ENCODE measurements around the gene WASL. TPM values are rescaled to one million over a fixed set of nuclear protein-coding genes. Genes with fewer than 3 reads are reported as not detected.

Gene WASL
- total RNA-seq, 1 experiment from 2014 or later, result 34.4 TPM

- ATAC-seq, result no peak
- no peak for TF ChIP-seq ATF1 (CRISPR knock-in tag; IDR thresholded peaks at IDR 0.05)
- TF ChIP-seq JUN (CRISPR knock-in tag; IDR thresholded peaks at IDR 0.05), result no peak
- no peak for TF ChIP-seq USF2 (CRISPR knock-in tag; IDR thresholded peaks at IDR 0.05)
- Mint-ChIP-seq H3K4me3 (no peak overlapping the region), H3K36me3 (peaks cover 8% of the 10 kb centered on the region; the same call in 1 of the 2 replicates), H3K4me1 (peaks cover 16% of the 10 kb centered on the region), H3K9me3 (peaks cover 10% of the 10 kb centered on the region), H3K27ac (no peak overlapping the region), H3K27me3 (ENCODE audit: low read depth) (no peaks in the 10 kb centered on the region)
- CTCF ChIA-PET, result interaction anchor here (0.8 to 1.2 kb wide), 2 partner anchors 33 to 110 kb away, joined by 3 to 4 read pairs; no protein-coding TSS in a partner anchor
- POLR2A ChIA-PET, result no interaction called here
- no peak for DNase-seq (ENCODE audit: low spot score)
Measured at GRCh38 chr7:123734498-123734897, 14.3 kb downstream of the WASL start.

- ChIA-PET CTCF (no interaction called here), POLR2A (no interaction called here)
- H3K4me1 Mint-ChIP-seq, result peaks cover 19% of the 10 kb centered on the region
- H3K27ac Mint-ChIP-seq, result no peak overlapping the region
- ATAC-seq (no peak), DNase-seq (ENCODE audit: low spot score) (no peak)
- no peaks in the 10 kb centered on the region for H3K27me3 Mint-ChIP-seq (ENCODE audit: low read depth)
- peaks cover 10% of the 10 kb centered on the region for H3K9me3 Mint-ChIP-seq
- no peak for TF ChIP-seq TEAD1 (CRISPR knock-in tag; IDR thresholded peaks at IDR 0.05)
- TF ChIP-seq ZNF232 (CRISPR knock-in tag; IDR thresholded peaks at IDR 0.05), result no peak
- TF ChIP-seq ZBTB43 (CRISPR knock-in tag; IDR thresholded peaks at IDR 0.05), result no peak
- TF ChIP-seq NR1H2 (CRISPR knock-in tag; IDR thresholded peaks at IDR 0.05), result no peak
- no peak for TF ChIP-seq MYBL2 (CRISPR knock-in tag; IDR thresholded peaks at IDR 0.05)
- TF ChIP-seq PRRX2 (CRISPR knock-in tag; IDR thresholded peaks at IDR 0.05), result no peak
- no peak for TF ChIP-seq RELA (CRISPR knock-in tag; IDR thresholded peaks at IDR 0.05; ENCODE audit: borderline replicate concordance)
- TF ChIP-seq FOXP1 (CRISPR knock-in tag; IDR thresholded peaks at IDR 0.05; ENCODE audit: borderline replicate concordance), result no peak
- no peak for TF ChIP-seq ESRRA (CRISPR knock-in tag; IDR thresholded peaks at IDR 0.05; ENCODE audit: borderline replicate concordance)
- TF ChIP-seq MAX (CRISPR knock-in tag; IDR thresholded peaks at IDR 0.05), result no peak
- no peak for TF ChIP-seq JUN (CRISPR knock-in tag; IDR thresholded peaks at IDR 0.05)
- TF ChIP-seq ZMAT4 (CRISPR knock-in tag; IDR thresholded peaks at IDR 0.05), result no peak
- no peak for TF ChIP-seq ZBTB21 (CRISPR knock-in tag; IDR thresholded peaks at IDR 0.05; ENCODE audit: borderline replicate concordance)
- TF ChIP-seq TEAD4 (CRISPR knock-in tag; IDR thresholded peaks at IDR 0.05), result no peak
- TF ChIP-seq ZNF121 (CRISPR knock-in tag; IDR thresholded peaks at IDR 0.05), result no peak
- TF ChIP-seq SMAD3 (CRISPR knock-in tag; IDR thresholded peaks at IDR 0.05; ENCODE audit: borderline replicate concordance), result no peak
- H3K4me3 Mint-ChIP-seq, result no peak overlapping the region
- H3K36me3 Mint-ChIP-seq, result peaks cover 8% of the 10 kb centered on the region; the same call in 1 of the 2 replicates
Measured at GRCh38 chr7:123732413-123733091, 16.3 kb downstream of the WASL start.

GRCh38 chr7:123729218-123729578, 19.6 kb downstream of the WASL start:
- H3K4me3 Mint-ChIP-seq, result no peak overlapping the region
- no peaks in the 10 kb centered on the region for H3K27me3 Mint-ChIP-seq (ENCODE audit: low read depth)
- POLR2A ChIA-PET, result no interaction called here
- no peak for TF ChIP-seq ELF4 (CRISPR knock-in tag; IDR thresholded peaks at IDR 0.05; ENCODE audit: low read depth)
- TF ChIP-seq, protein P1, sequence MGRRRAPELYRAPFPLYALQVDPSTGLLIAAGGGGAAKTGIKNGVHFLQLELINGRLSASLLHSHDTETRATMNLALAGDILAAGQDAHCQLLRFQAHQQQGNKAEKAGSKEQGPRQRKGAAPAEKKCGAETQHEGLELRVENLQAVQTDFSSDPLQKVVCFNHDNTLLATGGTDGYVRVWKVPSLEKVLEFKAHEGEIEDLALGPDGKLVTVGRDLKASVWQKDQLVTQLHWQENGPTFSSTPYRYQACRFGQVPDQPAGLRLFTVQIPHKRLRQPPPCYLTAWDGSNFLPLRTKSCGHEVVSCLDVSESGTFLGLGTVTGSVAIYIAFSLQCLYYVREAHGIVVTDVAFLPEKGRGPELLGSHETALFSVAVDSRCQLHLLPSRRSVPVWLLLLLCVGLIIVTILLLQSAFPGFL (CRISPR knock-in tag; IDR thresholded peaks at IDR 0.05; ENCODE audit: borderline replicate concordance), result no peak
- no peak for TF ChIP-seq ZNF416 (CRISPR knock-in tag; IDR thresholded peaks at IDR 0.05)
- no peak for TF ChIP-seq CTCF (IDR thresholded peaks at IDR 0.05)
- TF ChIP-seq NR2C2 (CRISPR knock-in tag; IDR thresholded peaks at IDR 0.05), result no peak
- no peak for TF ChIP-seq SOX15 (CRISPR knock-in tag; IDR thresholded peaks at IDR 0.05)
- TF ChIP-seq ATF2 (CRISPR knock-in tag; IDR thresholded peaks at IDR 0.05; ENCODE audit: borderline replicate concordance, low read depth), result no peak

More at GRCh38 chr7:123729218-123729578, 19.6 kb downstream of the WASL start:
- peaks cover 32% of the 10 kb centered on the region for H3K4me1 Mint-ChIP-seq
- H3K36me3 Mint-ChIP-seq, result peaks cover 8% of the 10 kb centered on the region; the same call in 1 of the 2 replicates
- H3K27ac Mint-ChIP-seq, result no peak overlapping the region
- CTCF ChIA-PET, result interaction anchor here (1.0 kb wide), 1 partner anchor 28 kb away, joined by 4 read pairs; no protein-coding TSS in a partner anchor
- DNase-seq (ENCODE audit: low spot score), result no peak
- H3K9me3 Mint-ChIP-seq, result peaks cover 10% of the 10 kb centered on the region
- ATAC-seq, result no peak
